Hematopoietic multipotent progenitor cell treated with erythropoietin and hydrocortisone succinate and interleukin-3 and kit ligand, for 4 days (in vitro differentiated cells): ENCODE data around the gene NHLH1.

Experiments used
- DNase-seq: peaks from one replicate; pipeline ENCODE4 v3.0.0-alpha.2; 2015

Gene NHLH1

GRCh38 chr1:160413716-160414115, 46.8 kb downstream of the NHLH1 start:
- DNase-seq, result no peak

- no peak for DNase-seq
These were observed 48.0 kb downstream of the NHLH1 start for GRCh38 chr1:160414881-160415280.

- no peak for DNase-seq
These were observed 48.9 kb downstream of the NHLH1 start for GRCh38 chr1:160415696-160416290.

GRCh38 chr1:160416369-160416768, 49.5 kb downstream of the NHLH1 start:
- DNase-seq, result peak; percentile 63

GRCh38 chr1:160418483-160418882, 51.6 kb downstream of the NHLH1 start:
- no peak for DNase-seq

- no peak for DNase-seq
These were observed 52.4 kb downstream of the NHLH1 start for GRCh38 chr1:160419150-160419837.

GRCh38 chr1:160419838-160420169, 52.9 kb downstream of the NHLH1 start:
- no peak for DNase-seq

GRCh38 chr1:160420881-160421842, 54.3 kb downstream of the NHLH1 start:
- DNase-seq, result peak; percentile 43

- no peak for DNase-seq
These were observed 55.0 kb downstream of the NHLH1 start for GRCh38 chr1:160421881-160422280.
